Measurements from ENCODE around the gene PLPP2. TPM values are rescaled to one million over a fixed set of nuclear protein-coding genes. Genes with fewer than 3 reads are reported as not detected.

PLPP2 gene
- total RNA-seq, 1 experiment from 2014 or later, result 67.0 TPM

- ATAC-seq (no peak), DNase-seq (ENCODE audit: low read depth, low spot score) (no peak)
- TF ChIP-seq CTCF (IDR thresholded peaks at IDR 0.05), result no peak
- TF ChIP-seq SIN3A (IDR thresholded peaks at IDR 0.05; ENCODE audit: borderline replicate concordance, insufficient read depth, low read depth, low read length), result no peak
- TF ChIP-seq POLR2AphosphoS5 (IDR thresholded peaks at IDR 0.05; ENCODE audit: low read depth, low read length), result no peak
- TF ChIP-seq REST (IDR thresholded peaks at IDR 0.05; ENCODE audit: insufficient read depth in 1 of 2, low read depth in 2 of 2, low read length in 1 of 2), result no peak
- TF ChIP-seq TCF7L2 (IDR thresholded peaks at IDR 0.05; ENCODE audit: low read depth, low read length), result no peak
- H3K9me3 ChIP-seq (ENCODE audit: control insufficient read depth, insufficient read depth, low read depth, low read length), result no peaks in the 10 kb centered on the region
- H3K36me3 ChIP-seq (ENCODE audit: control insufficient read depth, insufficient read depth, low read length), result 0 out of 2 replicates have a peak, but pooled peaks cover 2% of the 10 kb centered on the region
- in situ Hi-C loops (cut with HindIII; ENCODE audit: low pct_unique_long_range_greater_than_20kb, low sequenced_read_pairs), result no loop called here
- intact Hi-C loops (cut with micrococcal nuclease; ENCODE audit: unreplicated experiment), result no loop called here
- H3K27ac ChIP-seq (ENCODE audit: low read length), result no peak overlapping the region
- H3K27me3 ChIP-seq (ENCODE audit: control insufficient read depth, insufficient read depth, low read length), result no peaks in the 10 kb centered on the region
- no TSS peak for BruUV-seq (replicated peaks)
- ChIA-PET CTCF (no interaction called here), POLR2A (no interaction called here)
- no peaks in the 10 kb centered on the region for H3K4me1 ChIP-seq (ENCODE audit: control insufficient read depth, insufficient read depth, low read length)
- no peak overlapping the region for H3K4me3 ChIP-seq (ENCODE audit: low read depth in 2 of 2, low read length in 2 of 2)
Observed at GRCh38 chr19:281156-281853, 9.9 kb downstream of the PLPP2 start.

DNA sequence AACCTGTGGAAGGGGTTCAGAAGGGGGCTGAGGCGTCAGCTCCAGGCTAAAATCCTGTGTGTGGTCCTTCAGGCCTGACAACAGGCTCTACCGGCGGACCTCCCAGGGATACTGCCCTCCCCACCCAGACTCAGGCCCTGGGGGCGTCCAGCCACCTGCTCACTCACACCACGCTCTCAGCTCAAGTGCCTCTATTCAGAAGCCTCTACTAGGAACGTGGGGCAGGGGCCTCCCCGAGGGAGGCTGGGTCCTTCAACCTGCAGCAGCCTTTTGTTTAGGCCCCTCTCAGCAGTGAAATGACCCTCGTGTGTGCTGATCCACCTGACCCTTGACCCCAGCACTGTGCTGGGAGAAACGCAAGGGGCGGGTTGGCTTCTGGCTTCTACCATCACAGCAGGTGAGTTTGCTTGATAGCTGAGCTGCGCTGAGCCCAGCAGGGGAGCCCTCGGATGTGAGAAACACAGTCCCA, 10.6 kb downstream of the PLPP2 start:
- intact Hi-C loops (cut with micrococcal nuclease; ENCODE audit: unreplicated experiment), result no loop called here
- DNase-seq (ENCODE audit: low read depth, low spot score) (no peak), ATAC-seq (no peak; the same call in 1 of the 2 replicates)
- TF ChIP-seq TCF7L2 (IDR thresholded peaks at IDR 0.05; ENCODE audit: low read depth, low read length) (no peak), REST (IDR thresholded peaks at IDR 0.05; ENCODE audit: insufficient read depth in 1 of 2, low read depth in 2 of 2, low read length in 1 of 2) (no peak), POLR2AphosphoS5 (IDR thresholded peaks at IDR 0.05; ENCODE audit: low read depth, low read length) (no peak), SIN3A (IDR thresholded peaks at IDR 0.05; ENCODE audit: borderline replicate concordance, insufficient read depth, low read depth, low read length) (no peak), CTCF (IDR thresholded peaks at IDR 0.05) (no peak)
- no peaks in the 10 kb centered on the region for H3K27me3 ChIP-seq (ENCODE audit: control insufficient read depth, insufficient read depth, low read length)
- H3K36me3 ChIP-seq (ENCODE audit: control insufficient read depth, insufficient read depth, low read length), result 0 out of 2 replicates have a peak, but pooled peaks cover 2% of the 10 kb centered on the region
- H3K9me3 ChIP-seq (ENCODE audit: control insufficient read depth, insufficient read depth, low read depth, low read length), result no peaks in the 10 kb centered on the region
- ChIA-PET CTCF (no interaction called here), POLR2A (no interaction called here)
- H3K27ac ChIP-seq (ENCODE audit: low read length), result no peak overlapping the region
- no peak overlapping the region for H3K4me3 ChIP-seq (ENCODE audit: low read depth in 2 of 2, low read length in 2 of 2)
- in situ Hi-C loops (cut with HindIII; ENCODE audit: low pct_unique_long_range_greater_than_20kb, low sequenced_read_pairs), result no loop called here
- no peaks in the 10 kb centered on the region for H3K4me1 ChIP-seq (ENCODE audit: control insufficient read depth, insufficient read depth, low read length)
- BruUV-seq (replicated peaks), result no TSS peak
